ENCODE data around the gene ATP2C2. TPM values are rescaled to one million over a fixed set of nuclear protein-coding genes. Genes with fewer than 3 reads are reported as not detected.

The ATP2C2 gene
- polyA plus RNA-seq, 1 of the 3 experiments (the other 2 are of a cell fraction): 0.33 TPM

DNA sequence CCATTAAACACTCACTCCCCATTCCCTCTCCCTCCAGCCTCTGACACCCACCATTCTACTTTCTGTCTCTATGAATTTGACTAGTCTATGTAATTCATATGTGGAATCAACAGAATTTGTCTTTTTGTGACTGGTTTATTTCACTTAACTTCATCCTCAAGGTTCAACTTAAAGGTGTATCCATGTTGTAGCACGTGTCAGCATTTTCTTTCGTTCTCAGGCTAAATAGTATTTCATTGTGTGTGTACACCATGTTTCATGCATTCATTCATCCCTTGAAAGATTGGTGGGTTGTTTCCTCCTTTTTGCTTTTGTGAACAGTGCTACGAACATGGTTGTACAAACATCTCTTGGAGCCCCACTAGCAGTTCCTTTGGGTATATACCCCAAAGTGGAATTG is 36.0 kb downstream of the ATP2C2 start (continued):
- TF ChIP-seq, protein P1, sequence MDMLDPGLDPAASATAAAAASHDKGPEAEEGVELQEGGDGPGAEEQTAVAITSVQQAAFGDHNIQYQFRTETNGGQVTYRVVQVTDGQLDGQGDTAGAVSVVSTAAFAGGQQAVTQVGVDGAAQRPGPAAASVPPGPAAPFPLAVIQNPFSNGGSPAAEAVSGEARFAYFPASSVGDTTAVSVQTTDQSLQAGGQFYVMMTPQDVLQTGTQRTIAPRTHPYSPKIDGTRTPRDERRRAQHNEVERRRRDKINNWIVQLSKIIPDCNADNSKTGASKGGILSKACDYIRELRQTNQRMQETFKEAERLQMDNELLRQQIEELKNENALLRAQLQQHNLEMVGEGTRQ (IDR thresholded peaks at IDR 0.05; ENCODE audit: borderline replicate concordance, low read depth, low read length): no peak
- TF ChIP-seq FOSL2 (IDR thresholded peaks at IDR 0.05; ENCODE audit: borderline replicate concordance, low read depth) (no peak), NFIC (IDR thresholded peaks at IDR 0.05; ENCODE audit: borderline replicate concordance) (no peak), SIN3A (IDR thresholded peaks at IDR 0.05; ENCODE audit: borderline replicate concordance, low read depth, low read length) (no peak), TCF12 (IDR thresholded peaks at IDR 0.05) (no peak), TAF1 (IDR thresholded peaks at IDR 0.05; ENCODE audit: borderline replicate concordance, low read depth, low read length) (no peak), RFX5 (IDR thresholded peaks at IDR 0.05; ENCODE audit: low read length) (no peak), YY1 (IDR thresholded peaks at IDR 0.05; ENCODE audit: low read depth) (no peak)

- Histone ChIP-seq H3K36me3 (replicated peaks in 1 of 2; ENCODE audit: control insufficient read depth in 1 of 2, insufficient read depth in 2 of 2, low read length in 1 of 2) (no peaks in the 10 kb centered on the region), H2AFZ (ENCODE audit: low read depth) (no peak overlapping the region), H3K4me2 (no peak overlapping the region), H4K20me1 (ENCODE audit: insufficient read depth) (no peaks in the 10 kb centered on the region), H3K27ac (ENCODE audit: low read depth in 2 of 2, low read length in 1 of 2) (no peak overlapping the region), H3K4me1 (ENCODE audit: control insufficient read depth in 1 of 2, insufficient read depth in 2 of 2, low read depth in 1 of 2, low read length in 1 of 2) (peaks cover 0 to 5% of the 10 kb centered on the region in 2 experiments; a peak in 1 of 4 replicates), H3F3A (replicated peaks; ENCODE audit: insufficient read depth) (no peaks in the 10 kb centered on the region), H3K9me2 (no peaks in the 10 kb centered on the region), H3K79me2 (ENCODE audit: insufficient read depth) (no peaks in the 10 kb centered on the region), H3K27me3 (ENCODE audit: insufficient read depth) (peaks cover 13% of the 10 kb centered on the region; the same call in 1 of the 2 replicates), H3K4me3 (ENCODE audit: low read depth in 2 of 2, low read length in 1 of 2) (no peak overlapping the region), H3K9ac (no peak overlapping the region), H3K9me3 (no peaks in the 10 kb centered on the region)
- POLR2A ChIA-PET: no interaction called here
- CTCF ChIA-PET: no interaction called here
- DNase-seq: no peak
- TF ChIP-seq MXI1 (IDR thresholded peaks at IDR 0.05; ENCODE audit: low read depth, low read length): no peak
- TF ChIP-seq, protein P2, sequence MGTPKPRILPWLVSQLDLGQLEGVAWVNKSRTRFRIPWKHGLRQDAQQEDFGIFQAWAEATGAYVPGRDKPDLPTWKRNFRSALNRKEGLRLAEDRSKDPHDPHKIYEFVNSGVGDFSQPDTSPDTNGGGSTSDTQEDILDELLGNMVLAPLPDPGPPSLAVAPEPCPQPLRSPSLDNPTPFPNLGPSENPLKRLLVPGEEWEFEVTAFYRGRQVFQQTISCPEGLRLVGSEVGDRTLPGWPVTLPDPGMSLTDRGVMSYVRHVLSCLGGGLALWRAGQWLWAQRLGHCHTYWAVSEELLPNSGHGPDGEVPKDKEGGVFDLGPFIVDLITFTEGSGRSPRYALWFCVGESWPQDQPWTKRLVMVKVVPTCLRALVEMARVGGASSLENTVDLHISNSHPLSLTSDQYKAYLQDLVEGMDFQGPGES (IDR thresholded peaks at IDR 0.05; ENCODE audit: low read depth, low read length): no peak
- 62% methylated on average over 19 of the region's 19 CpGs for WGBS (ENCODE audit: low lambda C conversion rate)
Measured at GRCh38 chr16:84404936-84405639, 36.8 kb downstream of the ATP2C2 start.

Measured in SK-N-SH (cell line).